BE2C (cell line): ENCODE measurements around the gene GON4L.
A peak's percentile ranks its signal among the peaks of the same experiment; 100 is the strongest.
"Not testable (repeated sequence)": the region's sequence is repeated elsewhere in the genome, so short reads cannot be mapped to it uniquely, and the experiment has no call there.

Experiments
- DNase-seq: peaks from one replicate; pipeline ENCODE4 v3.0.0-alpha.2; 2020
- H3K27me3 ChIP-seq: fragments of 250-450 bp; sonication (Bioruptor Pico); 2 replicates; pipeline ENCODE4 v1.5.1; 2020; ENCODE audit warnings: mild to moderate bottlenecking
- H3K36me3 ChIP-seq: fragments of 250-450 bp; sonication (Bioruptor Pico); 2 replicates; pipeline ENCODE4 v1.5.1; 2020; ENCODE audit warnings: mild to moderate bottlenecking
- H3K4me1 ChIP-seq: fragments of 250-450 bp; sonication (Bioruptor Pico); 2 replicates; pipeline ENCODE4 v1.5.1; 2020
- H3K4me3 ChIP-seq: 2 replicates; pipeline ENCODE4 v1.5.1; 2011; ENCODE audit warnings: low read depth, low read length
- H3K9me3 ChIP-seq: fragments of 250-450 bp; sonication (Bioruptor Pico); 2 replicates; pipeline ENCODE4 v1.5.1; 2020
- CTCF ChIP-seq: IDR thresholded peaks from 2 replicates; pipeline ENCODE4 v1.5.1; 2012; ENCODE audit warnings: mild to moderate bottlenecking, low read depth, low read length

The GON4L gene

GRCh38 chr1:155761736-155762405 lies 95.1 kb downstream of the GON4L start:
- no peak for TF ChIP-seq CTCF
- H3K4me3 ChIP-seq: no peak overlapping the region
- H3K4me1 ChIP-seq: no peaks in the 10 kb centered on the region
- DNase-seq: no peak
- no peaks in the 10 kb centered on the region for H3K9me3 ChIP-seq
- H3K27me3 ChIP-seq: no peaks in the 10 kb centered on the region
- peaks cover 64% of the 10 kb centered on the region for H3K36me3 ChIP-seq

DNA sequence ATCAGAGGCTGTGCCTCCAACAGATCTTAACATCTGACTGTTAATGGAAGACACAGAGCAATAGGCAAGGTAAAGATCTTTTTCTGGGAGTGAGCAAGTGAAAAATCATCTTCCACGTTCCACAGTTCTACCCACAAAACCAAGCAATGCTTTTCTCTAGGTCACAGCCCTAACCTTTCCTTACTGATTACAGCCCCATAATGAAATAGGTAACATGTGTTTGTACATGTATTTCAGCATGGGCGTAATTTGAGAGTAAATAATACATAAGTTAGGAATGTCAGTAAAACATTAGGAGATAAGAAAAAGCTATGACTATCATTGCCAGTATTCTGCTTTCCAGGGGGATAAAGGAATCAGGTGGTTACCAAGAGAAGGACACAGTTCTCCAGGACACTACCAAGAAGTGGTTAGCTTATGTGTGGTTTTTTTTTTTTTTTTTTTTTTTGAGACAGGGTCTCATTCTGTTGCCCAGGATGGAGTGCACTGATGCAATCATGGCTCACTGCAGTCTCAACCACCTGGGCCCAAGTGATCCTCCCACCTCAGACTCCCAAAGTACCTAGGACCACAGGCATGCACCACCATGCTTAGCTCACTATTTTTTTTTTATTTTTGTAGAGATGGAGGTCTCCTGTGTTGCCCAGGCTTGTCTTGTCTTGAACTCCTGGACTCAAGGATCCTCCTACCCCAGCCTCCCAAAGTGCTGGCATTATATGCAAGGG lies 96.1 kb downstream of the GON4L start:
- DNase-seq: no peak
- H3K4me1 ChIP-seq: no peaks in the 10 kb centered on the region
- no peak overlapping the region for H3K4me3 ChIP-seq
- no peaks in the 10 kb centered on the region for H3K27me3 ChIP-seq
- H3K36me3 ChIP-seq: peaks cover 67% of the 10 kb centered on the region
- no peaks in the 10 kb centered on the region for H3K9me3 ChIP-seq
- no peak for TF ChIP-seq CTCF

DNA sequence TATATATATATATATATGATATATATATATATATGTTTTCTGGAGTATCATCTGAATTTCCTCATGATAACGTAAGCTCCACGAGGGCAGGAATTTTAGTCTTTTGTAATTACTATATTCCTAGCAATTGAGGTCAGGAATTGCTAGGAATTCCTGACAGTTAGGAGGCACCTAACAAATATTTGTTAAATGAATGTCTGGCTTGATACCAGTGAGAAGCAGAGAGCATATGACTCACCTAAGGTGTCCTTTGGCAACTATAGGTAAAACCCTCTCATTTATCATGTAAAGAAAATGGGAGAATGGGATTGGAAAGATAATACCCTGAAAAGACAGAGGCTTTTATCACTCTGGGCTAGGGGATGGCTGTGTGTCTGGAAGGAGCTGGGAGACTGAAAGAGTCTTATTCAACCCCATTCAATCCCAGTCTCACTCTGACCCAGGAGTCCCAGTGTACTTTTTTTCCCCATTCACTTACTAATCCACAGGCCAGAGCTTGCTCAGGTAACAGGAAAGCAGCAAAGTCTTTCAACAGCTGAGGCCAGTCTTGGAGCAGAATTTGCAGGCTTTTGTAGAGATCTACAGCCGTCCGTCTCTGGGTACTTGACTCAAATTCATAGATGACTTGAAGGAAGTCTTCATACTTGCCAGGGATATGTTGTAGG lies 96.9 kb downstream of the GON4L start:
- Histone ChIP-seq H3K36me3 (peaks cover 59% of the 10 kb centered on the region), H3K9me3 (no peaks in the 10 kb centered on the region), H3K4me1 (no peaks in the 10 kb centered on the region), H3K27me3 (no peaks in the 10 kb centered on the region), H3K4me3 (no peak overlapping the region)
- TF ChIP-seq CTCF: no peak
- no peak for DNase-seq

DNA sequence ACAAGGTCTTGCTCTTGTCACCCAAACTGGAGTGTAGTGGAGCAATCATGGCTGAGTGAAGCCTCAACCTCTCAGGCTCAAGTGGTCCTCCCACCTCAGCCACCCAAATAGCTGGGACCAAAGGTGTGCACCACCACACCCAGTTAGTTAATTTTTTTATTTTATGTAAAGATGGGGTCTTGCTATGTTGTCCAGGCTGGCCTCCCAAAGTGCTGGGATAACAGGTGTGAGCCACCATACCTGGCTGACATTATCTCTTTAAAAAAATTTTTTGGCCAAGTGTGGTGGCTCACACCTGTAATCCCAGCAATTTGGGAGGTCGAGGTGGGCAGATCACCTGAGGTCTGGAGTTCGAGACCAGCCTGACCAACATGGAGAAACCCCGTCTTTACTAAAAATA lies 98.0 kb downstream of the GON4L start:
- not testable (repeated sequence) for H3K4me1 ChIP-seq, H3K9me3 ChIP-seq, H3K4me3 ChIP-seq, DNase-seq, H3K27me3 ChIP-seq
- peaks cover 56% of the 10 kb centered on the region for H3K36me3 ChIP-seq

- not testable (repeated sequence) for H3K27me3 ChIP-seq, H3K9me3 ChIP-seq, H3K4me1 ChIP-seq, H3K4me3 ChIP-seq, DNase-seq
- peaks cover 25% of the 10 kb centered on the region for H3K36me3 ChIP-seq
Measured at GRCh38 chr1:155748141-155748540, 108.9 kb downstream of the GON4L start.

- H3K27me3 ChIP-seq, DNase-seq, H3K4me3 ChIP-seq, H3K4me1 ChIP-seq, H3K9me3 ChIP-seq: not testable (repeated sequence)
- peaks cover 21% of the 10 kb centered on the region for H3K36me3 ChIP-seq
Measured at GRCh38 chr1:155747586-155747985, 109.4 kb downstream of the GON4L start.

DNA sequence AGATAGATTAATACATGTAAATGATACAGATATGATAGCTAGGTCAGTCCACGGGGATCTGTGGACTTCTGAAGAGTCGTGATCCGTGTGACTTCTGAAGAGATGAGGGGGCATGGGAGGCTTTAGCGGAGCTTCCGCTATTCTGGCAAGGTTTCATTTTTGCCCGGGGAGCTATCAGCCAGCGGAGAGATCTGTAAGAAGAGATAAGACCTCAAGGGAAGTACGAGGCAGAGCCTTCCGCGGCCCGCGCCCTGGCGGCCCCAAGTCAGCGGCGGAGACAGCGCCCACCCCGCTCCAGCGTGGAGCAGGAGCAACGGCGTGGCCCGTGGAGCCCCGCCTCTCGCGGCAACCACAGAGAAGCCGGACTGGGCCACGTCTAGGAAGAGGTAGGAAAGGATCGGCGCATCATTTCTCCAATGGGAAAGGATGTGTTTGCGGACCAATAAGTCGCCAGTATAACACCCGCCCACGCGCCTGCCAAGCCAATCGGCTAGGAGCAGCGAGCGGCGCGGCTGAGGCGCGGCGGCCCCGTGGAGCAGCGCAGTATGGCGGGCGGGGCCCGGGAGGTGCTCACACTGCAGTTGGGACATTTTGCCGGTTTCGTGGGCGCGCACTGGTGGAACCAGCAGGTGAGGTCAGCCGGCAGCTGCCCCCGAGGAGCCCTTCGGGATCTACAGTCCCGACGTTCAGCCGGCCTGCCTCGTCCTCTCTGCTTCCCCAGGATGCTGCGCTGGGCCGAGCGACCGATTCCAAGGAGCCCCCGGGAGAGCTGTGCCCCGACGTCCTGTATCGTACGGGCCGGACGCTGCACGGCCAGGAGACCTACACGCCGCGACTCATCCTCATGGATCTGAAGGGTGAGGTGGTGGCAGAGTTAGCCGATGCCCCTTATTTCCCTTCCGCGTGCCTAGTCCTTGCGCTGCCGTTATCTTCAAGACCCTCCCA lies 111.5 kb downstream of the GON4L start:
- Histone ChIP-seq H3K36me3 (peaks cover 12% of the 10 kb centered on the region), H3K4me3 (peak overlapping the region; percentile 95)
- H3K27me3 ChIP-seq, H3K4me1 ChIP-seq, H3K9me3 ChIP-seq: not testable (repeated sequence)
- peak; percentile 98 for DNase-seq
